ENCODE measurements around the gene DENND5A. TPM values are rescaled to one million over a fixed set of nuclear protein-coding genes. Genes with fewer than 3 reads are reported as not detected.

The DENND5A gene
- total and polyA plus RNA-seq, 2 of the 8 experiments (the other 6 are each of a cell fraction or from before 2014, with no cell fraction given): 65.7 to 139 TPM

DNA sequence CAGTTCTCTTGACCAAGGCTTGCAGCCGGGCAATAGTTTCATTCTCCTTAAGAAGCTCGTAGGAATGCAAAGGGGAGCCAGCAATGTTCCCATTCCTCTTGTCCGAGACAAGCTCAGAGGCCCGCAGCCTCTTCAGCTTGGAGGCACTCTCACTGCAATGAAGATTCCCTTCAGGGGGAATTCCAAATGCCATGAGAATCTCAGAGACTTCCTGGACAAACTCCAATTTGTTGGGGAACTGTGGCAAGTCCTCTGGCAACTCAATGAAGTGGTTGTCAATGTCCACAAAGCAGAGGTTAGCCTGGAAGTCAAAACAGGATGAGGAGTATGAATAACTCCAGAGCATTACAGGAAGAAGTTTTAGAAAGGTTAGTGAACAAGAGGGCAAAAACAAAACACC, 84.4 kb downstream of the DENND5A start:
- Histone ChIP-seq H3K9ac (replicated peaks in 1 of 4; ENCODE audit: extremely low read depth in 1 of 4, low read depth in 3 of 4, low read length in 3 of 4) (no peak overlapping the region), H4K91ac (replicated peaks; ENCODE audit: insufficient read length, low read length) (no peak overlapping the region), H2BK12ac (ENCODE audit: low read depth, low read length) (no peak overlapping the region), H2BK20ac (ENCODE audit: low read length) (no peak overlapping the region), H2BK15ac (ENCODE audit: low read length) (no peak overlapping the region), H4K5ac (ENCODE audit: insufficient read length, low read depth, low read length) (no peak overlapping the region), H3K23ac (ENCODE audit: insufficient read length) (no peak overlapping the region), H3K4me2 (ENCODE audit: insufficient read depth in 1 of 2, low read depth in 2 of 2, low read length in 2 of 2) (no peak overlapping the region), H3K4me3 (ENCODE audit: extremely low read depth in 1 of 4, insufficient read depth in 2 of 4, low read depth in 3 of 4, low read length in 4 of 4) (no peak overlapping the region), H3K23me2 (ENCODE audit: low read depth, low read length) (no peaks in the 10 kb centered on the region), H2BK5ac (ENCODE audit: low read depth, low read length) (no peak overlapping the region), H2BK120ac (replicated peaks; ENCODE audit: low read depth, low read length) (no peak overlapping the region), H2AK5ac (ENCODE audit: low read depth, low read length) (no peak overlapping the region), H3K79me2 (ENCODE audit: control insufficient read depth in 1 of 2, insufficient read depth in 2 of 2, low read length in 2 of 2) (no peaks in the 10 kb centered on the region), H3K14ac (ENCODE audit: insufficient read length) (no peak overlapping the region), H3K79me1 (ENCODE audit: low read depth, low read length) (no peaks in the 10 kb centered on the region), H3K4ac (replicated peaks; ENCODE audit: insufficient read length, low read depth, low read length) (no peak overlapping the region), H3K36me3 (ENCODE audit: control insufficient read depth in 2 of 4, insufficient read depth in 4 of 4, low read length in 3 of 4) (peaks cover 7 to 39% (median 30%) of the 10 kb centered on the region in 4 experiments), H2AFZ (ENCODE audit: low read length) (no peak overlapping the region), H3K27me3 (replicated peaks in 1 of 4; ENCODE audit: control insufficient read depth in 3 of 4, extremely low read depth in 1 of 4, insufficient read depth in 3 of 4, low read length in 3 of 4) (no peaks in the 10 kb centered on the region), H4K8ac (ENCODE audit: extremely low read depth, insufficient read depth, low read length) (no peak overlapping the region), H3K18ac (ENCODE audit: extremely low read depth, low read length) (no peak overlapping the region), H3K27ac (ENCODE audit: low read depth, low read length) (no peak overlapping the region), H3K56ac (replicated peaks; ENCODE audit: insufficient read length, low read depth, low read length) (no peak overlapping the region), H3K4me1 (replicated peaks in 1 of 4; ENCODE audit: control insufficient read depth in 3 of 4, insufficient read depth in 4 of 4, low read length in 3 of 4) (no peaks in the 10 kb centered on the region), H3K9me3 (ENCODE audit: insufficient read depth in 2 of 2, low read depth in 1 of 2, low read length in 1 of 2) (no peaks in the 10 kb centered on the region), H4K20me1 (replicated peaks in 1 of 2; ENCODE audit: control insufficient read depth in 1 of 2, insufficient read depth in 2 of 2, low read length in 2 of 2) (peaks cover 0 to 2% of the 10 kb centered on the region in 2 experiments)
- WGBS, 2 experiments (ENCODE audit: extremely low coverage in 1 of 2, insufficient coverage in 1 of 2, insufficient read length in 1 of 2, insufficient replicate concordance in 2 of 2, low coverage in 1 of 2, low lambda C conversion rate in 2 of 2, missing lambda C conversion rate in 1 of 2): 93% methylated on average over 4 of the region's 4 CpGs; no CpG with 5 or more reads in 1 of the 2 experiments
- ChIA-PET CTCF (ENCODE audit: partially characterized antibody) (interaction anchor here (1.0 kb wide), 1 partner anchor 82 kb away, joined by 3 read pairs; no protein-coding TSS in a partner anchor), POLR2A (ENCODE audit: partially characterized antibody) (no interaction called here)
- DNase-seq (ENCODE audit: low read depth in 1 of 2, low spot score in 2 of 2): no peak
- no peak for FAIRE-seq
- no peak for TF ChIP-seq NANOG (IDR thresholded peaks at IDR 0.05; ENCODE audit: insufficient read depth, low read depth, low read length, poor library complexity, severe bottlenecking)
- TF ChIP-seq CEBPB (IDR thresholded peaks at IDR 0.05; ENCODE audit: low read depth, low read length): no peak
- no peak for TF ChIP-seq FOSL1 (IDR thresholded peaks at IDR 0.05; ENCODE audit: insufficient read depth, low read depth, low read length)
- no peak for TF ChIP-seq SUZ12 (IDR thresholded peaks at IDR 0.05; ENCODE audit: low read length)
- TF ChIP-seq POLR2A (IDR thresholded peaks at IDR 0.05; ENCODE audit: control extremely low read depth in 1 of 2, low read depth in 2 of 2, low read length in 2 of 2): no peak
- TF ChIP-seq CTBP2 (IDR thresholded peaks at IDR 0.05; ENCODE audit: borderline replicate concordance, insufficient read depth, insufficient read length, low read length): no peak
- TF ChIP-seq TEAD4 (IDR thresholded peaks at IDR 0.05; ENCODE audit: low read depth, low read length): no peak
- TF ChIP-seq CHD2 (IDR thresholded peaks at IDR 0.05; ENCODE audit: low read length): no peak
- no peak for TF ChIP-seq TAF1 (IDR thresholded peaks at IDR 0.05; ENCODE audit: low read depth, low read length)
- no peak for TF ChIP-seq USF2 (IDR thresholded peaks at IDR 0.05; ENCODE audit: low read length)
- no peak for TF ChIP-seq CHD1 (IDR thresholded peaks at IDR 0.05; ENCODE audit: low read depth, low read length)
- TF ChIP-seq KDM4A (IDR thresholded peaks at IDR 0.05; ENCODE audit: low read depth, low read length, severe bottlenecking): no peak
- TF ChIP-seq SRF (IDR thresholded peaks at IDR 0.05; ENCODE audit: low read depth, low read length): no peak
- no peak for TF ChIP-seq RFX5 (IDR thresholded peaks at IDR 0.05; ENCODE audit: borderline replicate concordance, low read depth, low read length)

All from H1 (cell line).